ENCODE measurements around the gene PLEKHM2. TPM values are rescaled to one million over a fixed set of nuclear protein-coding genes. Genes with fewer than 3 reads are reported as not detected.

The PLEKHM2 gene
- total RNA-seq, 1 experiment from 2014 or later: 45.9 TPM

DNA sequence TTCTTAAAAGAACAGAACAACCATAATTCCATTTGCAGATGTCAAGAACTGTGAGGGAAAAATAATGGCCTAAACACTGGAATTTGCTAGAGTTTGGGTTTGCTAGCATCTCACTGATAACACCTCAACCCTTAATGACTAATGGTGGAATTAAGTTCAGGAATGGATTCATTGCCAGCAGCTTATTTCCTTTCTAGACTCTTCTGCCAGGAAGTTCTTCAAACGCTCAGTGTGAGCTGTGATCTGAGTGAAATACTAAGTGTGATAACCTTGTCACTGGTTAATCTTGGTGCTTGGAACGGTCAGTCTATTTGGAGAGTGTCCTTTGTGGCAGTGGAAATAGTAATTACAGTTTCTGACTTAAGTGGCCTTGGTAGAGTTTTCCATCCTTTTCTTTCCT, 21.6 kb upstream of the PLEKHM2 start:
- Histone ChIP-seq H2AK5ac (ENCODE audit: insufficient read length, low read length) (no peak overlapping the region), H2BK120ac (ENCODE audit: low read depth, low read length, poor library complexity, severe bottlenecking) (no peak overlapping the region), H3K4me1 (ENCODE audit: insufficient read depth, low read length) (no peaks in the 10 kb centered on the region), H2BK20ac (ENCODE audit: low read depth, low read length, poor library complexity, severe bottlenecking) (no peak overlapping the region), H3K23me2 (ENCODE audit: insufficient read length, low read depth, low read length, poor library complexity, severe bottlenecking) (no peaks in the 10 kb centered on the region), H3K27ac (ENCODE audit: insufficient read length, low read depth, low read length) (no peak overlapping the region), H3K23ac (ENCODE audit: insufficient read length, low read depth, low read length) (no peak overlapping the region), H4K8ac (replicated peaks; ENCODE audit: insufficient read length, low read depth, low read length) (no peak overlapping the region), H3K79me1 (ENCODE audit: insufficient read depth, low read depth, low read length, poor library complexity, severe bottlenecking) (no peaks in the 10 kb centered on the region), H4K91ac (ENCODE audit: insufficient read length, low read depth, low read length) (no peak overlapping the region), H3K56ac (ENCODE audit: insufficient read length, low read depth, low read length) (no peak overlapping the region), H2BK5ac (ENCODE audit: insufficient read length, low read length) (no peak overlapping the region), H3K4me2 (ENCODE audit: insufficient read depth, insufficient read length, low read length) (no peak overlapping the region), H2AFZ (ENCODE audit: low read length) (no peak overlapping the region), H3K18ac (ENCODE audit: insufficient read length, low read depth, low read length) (no peak overlapping the region), H4K5ac (ENCODE audit: insufficient read length, low read depth, low read length) (no peak overlapping the region), H3K27me3 (ENCODE audit: insufficient read depth, low read length) (no peaks in the 10 kb centered on the region), H4K20me1 (ENCODE audit: control insufficient read depth, insufficient read depth, insufficient read length) (no peaks in the 10 kb centered on the region), H2BK12ac (ENCODE audit: insufficient read length, low read depth, low read length) (no peak overlapping the region), H3T11ph (ENCODE audit: low read length) (no peak overlapping the region), H3K9me3 (ENCODE audit: control insufficient read depth, low read depth, low read length) (no peaks in the 10 kb centered on the region), H2BK15ac (ENCODE audit: low read depth, low read length) (no peak overlapping the region), H3K4ac (ENCODE audit: low read depth, low read length) (no peak overlapping the region), H3K14ac (ENCODE audit: insufficient read depth, low read length) (no peak overlapping the region), H3K79me2 (ENCODE audit: insufficient read depth, low read length) (no peaks in the 10 kb centered on the region), H3K9ac (ENCODE audit: extremely low read depth, insufficient read length, low read length) (no peak overlapping the region)
- H3K27me3 Mint-ChIP-seq (ENCODE audit: low read depth): no peaks in the 10 kb centered on the region
- H3K9me3 Mint-ChIP-seq: no peaks in the 10 kb centered on the region
- TF ChIP-seq, protein P1, sequence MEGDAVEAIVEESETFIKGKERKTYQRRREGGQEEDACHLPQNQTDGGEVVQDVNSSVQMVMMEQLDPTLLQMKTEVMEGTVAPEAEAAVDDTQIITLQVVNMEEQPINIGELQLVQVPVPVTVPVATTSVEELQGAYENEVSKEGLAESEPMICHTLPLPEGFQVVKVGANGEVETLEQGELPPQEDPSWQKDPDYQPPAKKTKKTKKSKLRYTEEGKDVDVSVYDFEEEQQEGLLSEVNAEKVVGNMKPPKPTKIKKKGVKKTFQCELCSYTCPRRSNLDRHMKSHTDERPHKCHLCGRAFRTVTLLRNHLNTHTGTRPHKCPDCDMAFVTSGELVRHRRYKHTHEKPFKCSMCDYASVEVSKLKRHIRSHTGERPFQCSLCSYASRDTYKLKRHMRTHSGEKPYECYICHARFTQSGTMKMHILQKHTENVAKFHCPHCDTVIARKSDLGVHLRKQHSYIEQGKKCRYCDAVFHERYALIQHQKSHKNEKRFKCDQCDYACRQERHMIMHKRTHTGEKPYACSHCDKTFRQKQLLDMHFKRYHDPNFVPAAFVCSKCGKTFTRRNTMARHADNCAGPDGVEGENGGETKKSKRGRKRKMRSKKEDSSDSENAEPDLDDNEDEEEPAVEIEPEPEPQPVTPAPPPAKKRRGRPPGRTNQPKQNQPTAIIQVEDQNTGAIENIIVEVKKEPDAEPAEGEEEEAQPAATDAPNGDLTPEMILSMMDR (conservative IDR thresholded peaks at IDR 0.05): no peak
- no peak overlapping the region; a peak in 1 of 7 replicates for H3K27ac Mint-ChIP-seq
- DNase-seq: no peak
- peaks cover 22 to 50% (median 39%) of the 10 kb centered on the region in 3 experiments; a peak in 6 of 7 replicates for H3K36me3 Mint-ChIP-seq (ENCODE audit: insufficient read depth in 1 of 3, low read depth in 3 of 3)
- H3K4me3 Mint-ChIP-seq: no peak overlapping the region
- H3K4me1 Mint-ChIP-seq: peaks cover 0 to 3% of the 10 kb centered on the region in 2 experiments; a peak in 1 of 4 replicates
- WGBS (ENCODE audit: extremely low coverage, insufficient read length, low lambda C conversion rate): no CpG with 5 or more reads among the region's 2 CpGs
